ENCODE data around the gene SPATA13. TPM values are rescaled to one million over a fixed set of nuclear protein-coding genes. Genes with fewer than 3 reads are reported as not detected.
"Not testable (repeated sequence)": the region's sequence is repeated elsewhere in the genome, so short reads cannot be mapped to it uniquely, and the experiment has no call there.

The SPATA13 gene
- total RNA-seq, 2 experiments from 2014 or later = 56.8 to 57.4 TPM

DNA sequence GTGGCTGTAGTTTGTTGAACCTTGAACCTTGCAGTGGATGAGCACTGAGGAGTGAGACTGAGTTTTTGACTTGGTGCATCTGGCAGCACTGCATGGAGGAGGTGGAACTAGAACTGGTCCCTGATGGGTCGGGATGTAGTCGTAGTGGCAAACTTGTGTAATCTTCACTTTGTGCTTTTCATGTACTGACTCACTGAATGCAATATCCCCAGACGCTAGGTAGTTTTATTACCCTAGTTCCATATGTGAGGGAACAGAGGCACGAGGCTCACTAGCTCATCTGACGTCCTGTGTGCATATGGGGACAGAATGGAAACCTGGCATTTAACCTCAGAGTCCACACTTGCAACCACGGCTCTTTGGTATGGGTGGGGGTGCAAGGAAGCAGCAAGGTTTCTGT, 159.1 kb downstream of the SPATA13 start:
- intact Hi-C loops (cut with micrococcal nuclease); H3K9me3 Mint-ChIP-seq; H3K27ac Mint-ChIP-seq; H3K36me3 Mint-ChIP-seq (ENCODE audit: low read depth); H3K4me1 Mint-ChIP-seq (ENCODE audit: low read depth); H3K27me3 Mint-ChIP-seq (ENCODE audit: low read depth); H3K4me3 Mint-ChIP-seq; DNase-seq: not testable (repeated sequence)
- CTCF ChIA-PET = interaction anchor here (0.6 kb wide), 1 partner anchor 330 kb away, joined by 3 read pairs; no protein-coding TSS in a partner anchor

DNA sequence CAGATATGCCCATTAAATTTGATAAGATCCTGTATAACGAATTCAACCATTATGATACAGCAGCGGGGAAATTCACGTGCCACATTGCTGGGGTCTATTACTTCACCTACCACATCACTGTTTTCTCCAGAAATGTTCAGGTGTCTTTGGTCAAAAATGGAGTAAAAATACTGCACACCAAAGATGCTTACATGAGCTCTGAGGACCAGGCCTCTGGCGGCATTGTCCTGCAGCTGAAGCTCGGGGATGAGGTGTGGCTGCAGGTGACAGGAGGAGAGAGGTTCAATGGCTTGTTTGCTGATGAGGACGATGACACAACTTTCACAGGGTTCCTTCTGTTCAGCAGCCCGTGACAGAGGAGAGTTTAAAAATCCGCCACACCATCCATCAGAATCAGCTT, 160.9 kb downstream of the SPATA13 start:
- H3K4me3 Mint-ChIP-seq; CTCF ChIA-PET; H3K27ac Mint-ChIP-seq; DNase-seq; H3K36me3 Mint-ChIP-seq (ENCODE audit: low read depth); H3K9me3 Mint-ChIP-seq; H3K4me1 Mint-ChIP-seq (ENCODE audit: low read depth); intact Hi-C loops (cut with micrococcal nuclease): not testable (repeated sequence)
- H3K27me3 Mint-ChIP-seq (ENCODE audit: low read depth) = peaks cover 17% of the 10 kb centered on the region

DNA sequence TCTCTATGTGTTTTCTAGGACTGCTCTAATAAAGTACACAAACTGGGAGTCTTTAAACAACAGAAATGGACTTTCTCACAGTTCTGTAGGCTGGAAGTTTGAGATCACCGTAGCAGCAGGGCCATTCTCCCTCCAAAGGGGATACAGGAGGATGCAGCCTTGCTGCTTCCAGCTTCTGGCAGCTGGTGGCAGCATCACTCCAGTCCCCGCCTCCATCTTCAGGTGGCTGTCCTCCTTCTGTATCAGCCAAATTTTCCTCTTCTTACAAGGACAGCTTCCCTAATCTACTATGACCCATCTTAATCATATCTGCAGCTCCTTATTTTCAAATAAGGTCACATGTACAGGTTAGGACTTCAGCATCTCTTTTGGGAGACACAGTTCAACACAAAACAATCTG, 161.9 kb downstream of the SPATA13 start:
- H3K9me3 Mint-ChIP-seq; H3K36me3 Mint-ChIP-seq (ENCODE audit: low read depth); H3K27ac Mint-ChIP-seq; DNase-seq; intact Hi-C loops (cut with micrococcal nuclease); H3K4me3 Mint-ChIP-seq; H3K4me1 Mint-ChIP-seq (ENCODE audit: low read depth): not testable (repeated sequence)
- H3K27me3 Mint-ChIP-seq (ENCODE audit: low read depth) = peaks cover 21% of the 10 kb centered on the region
- CTCF ChIA-PET = interaction anchor here (0.8 kb wide), 1 partner anchor 85 kb away, joined by 3 read pairs; no protein-coding TSS in a partner anchor

DNA sequence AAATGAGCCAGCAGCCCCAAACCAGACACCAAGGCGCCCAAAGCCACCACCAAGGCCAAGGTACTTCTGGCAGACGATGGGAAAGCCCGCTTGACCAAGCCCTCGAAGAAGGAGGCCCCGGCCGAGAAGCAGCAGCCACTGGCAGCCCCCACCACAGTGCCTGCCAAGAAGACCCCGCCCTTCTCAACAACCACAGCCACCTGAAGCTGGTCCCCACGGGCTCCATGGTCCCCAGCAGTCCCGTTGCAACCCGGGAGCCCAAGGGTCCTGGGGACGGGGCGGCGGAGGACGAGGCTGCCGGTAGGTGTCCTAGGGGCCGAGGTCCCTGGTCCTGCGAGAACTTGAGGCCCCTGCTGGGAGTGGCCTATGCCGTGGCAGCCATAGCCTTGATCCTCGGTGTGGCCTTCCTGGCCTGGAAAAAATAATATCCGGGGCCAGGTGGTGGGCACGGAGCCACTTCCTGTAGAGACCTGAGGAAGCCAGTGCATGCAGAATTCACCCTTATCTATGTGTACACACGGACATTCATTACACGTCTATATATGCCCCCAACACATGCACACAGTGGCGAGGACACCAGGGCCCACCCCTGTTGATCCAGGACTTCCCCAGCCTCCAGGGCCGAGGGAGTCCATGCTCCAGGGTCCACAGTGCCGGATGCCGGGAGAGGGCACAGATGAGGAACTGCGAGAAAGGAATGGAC, 162.7 kb downstream of the SPATA13 start:
- no peaks in the 10 kb centered on the region for H3K36me3 Mint-ChIP-seq (ENCODE audit: low read depth)
- no peak overlapping the region for H3K4me3 Mint-ChIP-seq
- H3K27ac Mint-ChIP-seq = no peak overlapping the region
- intact Hi-C loops (cut with micrococcal nuclease) = no loop called here
- H3K4me1 Mint-ChIP-seq (ENCODE audit: low read depth) = no peaks in the 10 kb centered on the region
- CTCF ChIA-PET = interaction anchor here (0.8 kb wide), 1 partner anchor 85 kb away, joined by 3 read pairs; no protein-coding TSS in a partner anchor
- H3K9me3 Mint-ChIP-seq = no peaks in the 10 kb centered on the region
- H3K27me3 Mint-ChIP-seq (ENCODE audit: low read depth) = peaks cover 28% of the 10 kb centered on the region
- DNase-seq = no peak

DNA sequence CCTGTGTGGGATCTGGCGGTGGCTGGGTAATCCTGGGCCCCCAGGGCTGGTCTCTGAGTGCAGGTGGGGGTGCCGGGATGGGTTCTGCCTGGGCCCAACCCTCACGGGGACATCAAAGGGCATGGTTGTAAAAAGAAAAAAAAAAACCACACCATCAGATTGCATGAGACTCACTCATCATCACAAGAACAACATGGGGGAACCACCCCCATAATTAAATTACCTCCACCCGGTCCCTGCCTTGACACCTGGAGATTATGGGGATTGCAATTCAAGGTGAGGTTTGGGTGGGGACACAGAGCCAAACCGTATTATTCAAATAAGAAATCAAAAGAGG, 163.2 kb downstream of the SPATA13 start:
- CTCF ChIA-PET = interaction anchor here (0.8 kb wide), 1 partner anchor 232 kb away, joined by 3 read pairs; no protein-coding TSS in a partner anchor
- Mint-ChIP-seq H3K27me3 (ENCODE audit: low read depth) (peaks cover 33% of the 10 kb centered on the region), H3K27ac (no peak overlapping the region), H3K4me1 (ENCODE audit: low read depth) (no peaks in the 10 kb centered on the region), H3K36me3 (ENCODE audit: low read depth) (no peaks in the 10 kb centered on the region), H3K4me3 (no peak overlapping the region), H3K9me3 (no peaks in the 10 kb centered on the region)
- intact Hi-C loops (cut with micrococcal nuclease) = no loop called here
- DNase-seq = no peak

DNA sequence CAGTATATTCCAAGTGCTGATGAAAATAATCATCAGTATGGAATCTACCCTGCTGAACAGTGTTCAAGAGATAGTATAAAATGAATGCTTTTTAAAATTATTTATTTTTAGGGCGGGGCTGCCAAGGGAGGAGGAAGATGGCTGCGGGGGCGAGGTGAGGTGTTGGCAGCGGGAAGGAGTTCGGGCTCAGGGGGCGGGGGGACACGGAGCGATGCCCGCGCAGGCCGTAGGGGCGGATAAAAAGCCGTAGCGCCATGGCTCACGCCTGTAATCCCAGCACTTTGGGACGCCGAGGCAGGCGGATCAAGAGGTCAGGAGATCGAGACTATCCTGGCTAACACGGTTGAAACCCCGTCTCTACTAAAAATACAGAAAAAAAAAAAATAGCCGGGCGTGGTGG, 167.1 kb downstream of the SPATA13 start:
- H3K27ac Mint-ChIP-seq; H3K36me3 Mint-ChIP-seq (ENCODE audit: low read depth); intact Hi-C loops (cut with micrococcal nuclease); H3K4me1 Mint-ChIP-seq (ENCODE audit: low read depth); CTCF ChIA-PET; H3K4me3 Mint-ChIP-seq; DNase-seq; H3K9me3 Mint-ChIP-seq: not testable (repeated sequence)
- peaks cover 37% of the 10 kb centered on the region for H3K27me3 Mint-ChIP-seq (ENCODE audit: low read depth)

DNA sequence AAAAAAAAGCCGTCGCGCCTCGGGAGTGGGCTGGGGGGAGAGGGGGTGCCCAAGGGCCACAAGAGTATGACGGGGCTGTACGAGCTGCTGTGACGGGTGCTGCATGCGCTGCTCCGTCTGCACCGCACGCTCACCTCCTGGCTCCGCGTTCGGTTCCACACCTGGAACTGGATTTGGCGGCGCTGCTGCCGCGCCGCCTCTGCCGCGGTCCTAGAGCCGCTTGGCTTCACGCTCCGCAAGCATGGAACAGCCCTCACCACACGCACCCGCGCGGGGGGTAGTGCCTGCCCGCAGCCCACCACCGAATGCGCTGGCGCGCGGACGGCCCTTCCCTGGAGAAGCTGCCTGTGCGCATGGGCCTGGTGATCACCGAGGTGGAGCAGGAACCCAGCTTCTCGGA, 167.6 kb downstream of the SPATA13 start:
- no peaks in the 10 kb centered on the region for H3K9me3 Mint-ChIP-seq
- intact Hi-C loops (cut with micrococcal nuclease) = no loop called here
- H3K36me3 Mint-ChIP-seq (ENCODE audit: low read depth) = no peaks in the 10 kb centered on the region
- H3K4me3 Mint-ChIP-seq = peak overlapping the region; percentile 34
- peaks cover 35% of the 10 kb centered on the region for H3K27me3 Mint-ChIP-seq (ENCODE audit: low read depth)
- H3K27ac Mint-ChIP-seq = no peak overlapping the region
- no peak for DNase-seq
- CTCF ChIA-PET = no interaction called here
- H3K4me1 Mint-ChIP-seq (ENCODE audit: low read depth) = no peaks in the 10 kb centered on the region

DNA sequence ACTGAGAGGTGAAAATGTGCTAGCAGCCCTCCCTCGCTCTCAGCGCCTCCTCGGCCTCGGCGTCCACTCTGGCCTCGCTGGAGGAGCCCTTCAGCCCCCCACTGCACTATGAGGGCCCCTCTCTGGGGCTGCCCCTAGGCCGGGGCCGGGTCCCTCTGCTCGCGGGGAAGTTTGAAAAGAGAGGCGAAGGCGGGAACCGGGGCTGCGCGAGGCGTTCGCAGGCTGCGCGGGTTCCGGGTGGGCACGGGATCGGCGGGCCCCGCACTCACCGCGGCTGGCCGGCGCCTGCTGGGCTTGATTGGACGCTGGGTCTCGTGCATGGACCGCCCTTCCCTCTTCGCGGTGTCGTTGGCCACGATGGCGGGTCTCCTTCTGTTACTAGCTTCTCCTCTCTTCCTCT, 178.2 kb downstream of the SPATA13 start:
- CTCF ChIA-PET = no interaction called here
- peaks cover 2% of the 10 kb centered on the region for H3K27me3 Mint-ChIP-seq (ENCODE audit: low read depth)
- no peaks in the 10 kb centered on the region for H3K36me3 Mint-ChIP-seq (ENCODE audit: low read depth)
- DNase-seq = no peak
- no peak overlapping the region for H3K4me3 Mint-ChIP-seq
- no peak overlapping the region for H3K27ac Mint-ChIP-seq
- intact Hi-C loops (cut with micrococcal nuclease) = no loop called here
- no peaks in the 10 kb centered on the region for H3K4me1 Mint-ChIP-seq (ENCODE audit: low read depth)
- no peaks in the 10 kb centered on the region for H3K9me3 Mint-ChIP-seq

DNA sequence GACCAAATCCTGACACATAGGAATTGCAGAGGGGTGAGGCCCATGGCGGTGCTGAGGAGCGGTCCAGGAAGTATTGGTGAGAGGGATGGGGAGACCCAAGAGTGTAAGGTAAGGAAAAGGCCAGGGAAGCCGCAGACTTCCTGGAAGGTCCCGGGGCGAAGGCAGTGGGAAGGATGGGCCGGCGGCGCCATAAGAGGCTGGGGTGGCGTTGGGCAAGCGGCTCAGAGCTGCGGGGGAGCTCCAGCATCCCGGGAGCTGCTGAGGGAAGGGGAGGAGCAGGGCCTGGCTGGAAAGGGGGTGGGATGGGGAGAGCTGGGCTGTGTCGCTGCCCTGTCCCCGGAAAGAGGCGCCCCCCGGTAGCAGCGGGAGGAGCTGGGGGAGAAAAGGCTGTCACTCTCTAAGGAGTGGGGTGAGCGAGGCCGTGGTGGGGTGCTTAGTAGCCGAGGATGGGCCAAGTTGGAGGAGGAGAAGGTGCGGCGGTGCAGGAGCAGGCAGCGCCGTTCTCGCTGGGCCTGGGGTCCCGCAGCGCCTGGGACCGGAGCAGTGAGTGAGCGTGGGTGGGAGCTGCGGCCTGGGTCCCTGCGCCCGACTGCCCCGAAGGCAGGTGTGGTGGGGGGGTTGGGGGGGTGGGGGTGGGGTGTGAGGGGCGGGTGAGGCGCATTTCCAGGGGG, 179.6 kb downstream of the SPATA13 start:
- Mint-ChIP-seq H3K4me3 (no peak overlapping the region), H3K4me1 (ENCODE audit: low read depth) (no peaks in the 10 kb centered on the region), H3K27ac (no peak overlapping the region), H3K9me3 (no peaks in the 10 kb centered on the region), H3K27me3 (ENCODE audit: low read depth) (peaks cover 2% of the 10 kb centered on the region), H3K36me3 (ENCODE audit: low read depth) (no peaks in the 10 kb centered on the region)
- intact Hi-C loops (cut with micrococcal nuclease) = no loop called here
- no peak for DNase-seq
- CTCF ChIA-PET = no interaction called here

DNA sequence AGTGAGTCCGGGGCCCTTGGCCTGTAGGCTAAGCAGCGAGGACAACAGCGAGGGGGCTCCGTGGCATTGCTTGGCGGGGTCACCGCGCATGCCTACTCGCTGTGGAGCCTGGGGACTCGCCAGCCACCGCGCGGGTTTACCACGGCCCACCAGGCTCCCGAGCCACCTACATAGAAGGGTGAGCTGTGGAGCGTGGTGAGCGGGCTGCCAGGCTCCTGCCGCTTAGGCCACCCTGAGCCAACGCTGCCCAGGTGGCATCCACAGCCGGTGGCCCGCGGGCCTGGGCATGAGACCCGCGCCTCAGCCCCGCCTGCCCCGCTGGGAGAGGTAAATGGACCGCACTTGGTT, 180.1 kb downstream of the SPATA13 start:
- H3K36me3 Mint-ChIP-seq (ENCODE audit: low read depth) = no peaks in the 10 kb centered on the region
- H3K4me3 Mint-ChIP-seq = no peak overlapping the region
- peaks cover 2% of the 10 kb centered on the region for H3K27me3 Mint-ChIP-seq (ENCODE audit: low read depth)
- CTCF ChIA-PET = interaction anchor here (0.6 kb wide), 1 partner anchor 26 kb away, joined by 3 read pairs; no protein-coding TSS in a partner anchor
- H3K27ac Mint-ChIP-seq = no peak overlapping the region
- no peaks in the 10 kb centered on the region for H3K9me3 Mint-ChIP-seq
- intact Hi-C loops (cut with micrococcal nuclease) = no loop called here
- no peaks in the 10 kb centered on the region for H3K4me1 Mint-ChIP-seq (ENCODE audit: low read depth)
- DNase-seq = no peak

DNA sequence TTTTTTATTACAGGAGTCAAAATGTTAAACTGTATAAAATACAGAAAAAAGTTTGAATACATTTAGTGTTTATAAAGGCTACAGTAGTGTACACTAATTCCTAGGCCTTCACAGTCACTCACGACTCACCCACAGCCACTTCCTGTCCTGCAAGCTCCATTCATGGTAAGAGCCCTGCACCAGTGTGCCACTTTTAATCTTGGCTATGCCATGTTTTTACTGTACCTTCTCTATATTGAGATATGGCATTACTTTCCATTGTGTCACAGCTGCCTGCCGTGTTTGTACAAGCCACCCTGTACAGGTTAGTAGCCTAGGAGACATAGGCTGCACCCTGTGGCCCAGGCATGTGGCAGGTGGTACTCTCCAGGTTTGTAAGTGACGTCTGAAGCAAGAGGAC, 180.9 kb downstream of the SPATA13 start:
- H3K36me3 Mint-ChIP-seq (ENCODE audit: low read depth) = no peaks in the 10 kb centered on the region

DNA sequence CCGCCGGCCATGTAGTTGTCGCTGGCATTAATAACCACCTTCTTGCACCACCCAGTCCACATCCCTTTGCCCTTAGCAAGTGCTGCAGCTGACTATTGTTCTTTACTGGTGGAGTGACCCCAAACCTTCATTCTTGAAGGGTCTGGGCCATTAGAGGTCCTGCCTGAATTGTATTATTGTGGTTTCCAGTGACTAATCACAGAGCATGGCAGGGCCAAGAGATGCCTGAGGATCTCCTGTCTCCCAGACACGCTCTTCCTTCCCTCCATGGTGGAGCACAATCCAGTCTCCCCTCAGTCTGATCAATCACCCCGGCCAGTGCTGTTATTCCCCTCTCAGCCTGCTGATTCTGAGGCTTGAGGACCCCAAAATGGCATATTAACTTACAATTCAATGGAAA, 187.9 kb downstream of the SPATA13 start:
- DNase-seq = no peak
- CTCF ChIA-PET = no interaction called here
- Mint-ChIP-seq H3K36me3 (ENCODE audit: low read depth) (no peaks in the 10 kb centered on the region), H3K4me1 (ENCODE audit: low read depth) (no peaks in the 10 kb centered on the region), H3K27me3 (ENCODE audit: low read depth) (no peaks in the 10 kb centered on the region), H3K4me3 (no peak overlapping the region), H3K27ac (no peak overlapping the region), H3K9me3 (no peaks in the 10 kb centered on the region)
- intact Hi-C loops (cut with micrococcal nuclease) = no loop called here

More for the DNA sequence above, 180.9 kb downstream of the SPATA13 start:
- Mint-ChIP-seq H3K27me3 (ENCODE audit: low read depth) (peaks cover 2% of the 10 kb centered on the region), H3K4me1 (ENCODE audit: low read depth) (no peaks in the 10 kb centered on the region), H3K9me3 (no peaks in the 10 kb centered on the region), H3K4me3 (no peak overlapping the region), H3K27ac (no peak overlapping the region)
- CTCF ChIA-PET = interaction anchor here (0.6 kb wide), 1 partner anchor 27 kb away, joined by 3 read pairs; no protein-coding TSS in a partner anchor
- no peak for DNase-seq
- intact Hi-C loops (cut with micrococcal nuclease) = no loop called here

All from activated naive CD4-positive, alpha-beta T cell treated with anti-CD3 and anti-CD28 coated beads for 36 hours (primary cell).